Lung (tissue), 12 donors: ENCODE results near the gene FAM168A. TPM values are rescaled to one million over a fixed set of nuclear protein-coding genes. Genes with fewer than 3 reads are reported as not detected.

ENCODE experiments used
- ATAC-seq: fragments of 200-7000 bp; cut with Tn5 transposase; one replicate; pipeline ENCODE4 v1.9.1; 2020; ENCODE audit warnings: moderate number of reproducible peaks; ENCODE audit not compliant: insufficient read depth, low FRiP score
- DNase-seq, 3 donors: peaks; one replicate each; pipeline ENCODE4 v3.0.0-alpha.2; 2013 to 2017
- H3K27ac ChIP-seq, 2 donors: one replicate each; pipeline ENCODE4 v1.5.1; 2013; ENCODE audit warnings: mild to moderate bottlenecking in 2 of 2, moderate library complexity in 2 of 2, control low read depth in 1 of 2, inconsistent platforms in 1 of 2, low read depth in 1 of 2, low read length in 1 of 2
- H3K27me3 ChIP-seq, 3 donors: one replicate each; pipeline ENCODE4 v1.5.1; 2013; ENCODE audit warnings: low read length in 2 of 3; ENCODE audit not compliant: control insufficient read depth in 3 of 3, insufficient read depth in 3 of 3
- H3K36me3 ChIP-seq, 4 donors: one replicate each; pipeline ENCODE4 v1.5.1; 2013; ENCODE audit warnings: low read length in 4 of 4, mild to moderate bottlenecking in 1 of 4, moderate library complexity in 1 of 4; ENCODE audit not compliant: control insufficient read depth in 4 of 4, insufficient read depth in 4 of 4
- H3K4me1 ChIP-seq, 5 donors: one replicate each; pipeline ENCODE4 v1.5.1; 2013; ENCODE audit warnings: low read length in 5 of 5, mild to moderate bottlenecking in 2 of 5, moderate library complexity in 1 of 5; ENCODE audit not compliant: control insufficient read depth in 5 of 5, insufficient read depth in 5 of 5
- H3K4me3 ChIP-seq: one replicate; pipeline ENCODE4 v1.5.1; 2013; ENCODE audit warnings: mild to moderate bottlenecking, control low read depth, moderate library complexity
- H3K9ac ChIP-seq, 2 donors: one replicate each; pipeline ENCODE4 v1.5.1; 2013; ENCODE audit warnings: low read length in 2 of 2, control low read depth in 1 of 2; ENCODE audit not compliant: insufficient read depth in 1 of 2
- H3K9me3 ChIP-seq, 4 donors: one replicate each; pipeline ENCODE4 v1.5.1; 2013; ENCODE audit warnings: low read length in 3 of 4, mild to moderate bottlenecking in 1 of 4, moderate library complexity in 1 of 4; ENCODE audit not compliant: control insufficient read depth in 4 of 4, insufficient read depth in 3 of 4
- CTCF ChIP-seq: IDR thresholded peaks from 2 replicates; pipeline ENCODE4 v1.5.1; 2012; ENCODE audit warnings: mild to moderate bottlenecking; ENCODE audit errors: control extremely low read depth, extremely low read depth
- WGBS, 2 donors: extraction: QIAGEN DNeasy Blood & Tissue Kit; methylation state at CpG; one replicate each; pipeline ENCODE4 v1.1.7; 2013; 5-methylcytosine and 5-hydroxymethylcytosine counted together
- polyA plus RNA-seq, 2 donors: library from polyadenylated mRNA; stranded (reverse); fragments of 200-250 nt; gene quantifications; one replicate each; pipeline ENCODE4 v1.2.1, GENCODE V29; 2013
- total RNA-seq, 2 donors: library from RNA; depleted of rRNA in 1 of 2; stranded (reverse); fragments of >200 nt in 1 of 2; gene quantifications; one replicate each; pipeline ENCODE4 v1.2.1, GENCODE V29; 2014 to 2021
- donor health status: control.
- donor health status: control.
- donor health status: Bipolar disorder and iron deficiency.
- donor health status: healthy.
- donor health status: DM: yes; HTN: yes; CAD: no.

The FAM168A gene
- total and polyA plus RNA-seq, 4 donors, result 6.7 to 25.5 (median 17.1) TPM

- no peaks in the 10 kb centered on the region for H3K4me1 ChIP-seq
- H3K4me3 ChIP-seq, result no peak overlapping the region
- ATAC-seq (no peak), DNase-seq (no peak)
- peaks cover 0 to 8% (median 1%) of the 10 kb centered on the region in 4 donors for H3K36me3 ChIP-seq
- no peaks in the 10 kb centered on the region for H3K27me3 ChIP-seq
- H3K9me3 ChIP-seq, result no peaks in the 10 kb centered on the region
- TF ChIP-seq CTCF, result no peak
- no peak overlapping the region for H3K9ac ChIP-seq
- no peak overlapping the region for H3K27ac ChIP-seq
- 86 to 89% methylated on average over 3 of the region's 3 CpGs for WGBS, 2 donors
These were observed 196.5 kb downstream of the FAM168A start for GRCh38 chr11:73401217-73401923.

GRCh38 chr11:73400293-73400692, 197.6 kb downstream of the FAM168A start:
- H3K4me1 ChIP-seq, result no peaks in the 10 kb centered on the region
- no peak for ATAC-seq
- peaks cover 0 to 8% (median 1%) of the 10 kb centered on the region in 4 donors for H3K36me3 ChIP-seq
- H3K9me3 ChIP-seq, result no peaks in the 10 kb centered on the region
- no peak for TF ChIP-seq CTCF
- no peaks in the 10 kb centered on the region for H3K27me3 ChIP-seq
- no peak overlapping the region for H3K4me3 ChIP-seq
- 91 to 93% methylated on average over 6 of the region's 6 CpGs for WGBS, 2 donors
- no peak overlapping the region for H3K27ac ChIP-seq
- no peak overlapping the region for H3K9ac ChIP-seq
- DNase-seq, result no peak

GRCh38 chr11:73399636-73400035, 198.3 kb downstream of the FAM168A start:
- no peak overlapping the region for H3K9ac ChIP-seq
- no peaks in the 10 kb centered on the region for H3K9me3 ChIP-seq
- peak overlapping the region in 1 of 2 donors; percentile 62 for H3K27ac ChIP-seq
- H3K4me1 ChIP-seq, result no peaks in the 10 kb centered on the region
- TF ChIP-seq CTCF, result no peak
- no peak for DNase-seq
- ATAC-seq, result no peak
- no peaks in the 10 kb centered on the region for H3K27me3 ChIP-seq
- 65 to 86% methylated on average over 4 of the region's 4 CpGs for WGBS, 2 donors
- H3K4me3 ChIP-seq, result no peak overlapping the region
- peaks cover 0 to 8% (median 1%) of the 10 kb centered on the region in 4 donors for H3K36me3 ChIP-seq
